Measurements from ENCODE around the gene KCNIP1. TPM values are rescaled to one million over a fixed set of nuclear protein-coding genes. Genes with fewer than 3 reads are reported as not detected.
"Not testable (repeated sequence)": the region's sequence is repeated elsewhere in the genome, so short reads cannot be mapped to it uniquely, and the experiment has no call there.

The KCNIP1 gene
- total RNA-seq, 1 donor from 2014 or later, result not detected

- H3K9me3 ChIP-seq, result no peaks in the 10 kb centered on the region
- no peaks in the 10 kb centered on the region for H3K27me3 ChIP-seq
- H3K4me1 ChIP-seq, result peaks cover 16% of the 10 kb centered on the region
- no peak for TF ChIP-seq POLR2A (IDR thresholded peaks at IDR 0.05)
- TF ChIP-seq POLR2AphosphoS5 (IDR thresholded peaks at IDR 0.05; ENCODE audit: insufficient read depth in 1 of 2, low read depth in 1 of 2), result no peak
- TF ChIP-seq CTCF (IDR thresholded peaks at IDR 0.05), result no peak
- peak in 1 of 2 donors; percentile 64 for DNase-seq (ENCODE audit: extremely low spot score in 2 of 2)
- H3K4me3 ChIP-seq, result no peak overlapping the region
- no peak overlapping the region for H3K27ac ChIP-seq
- H3K36me3 ChIP-seq, result no peaks in the 10 kb centered on the region
- intact Hi-C loops (cut with DNase I), result no loop called here
These were observed 247.8 kb downstream of the KCNIP1 start for GRCh38 chr5:170751631-170752030.

- no peak for DNase-seq (ENCODE audit: extremely low spot score in 2 of 2)
- Histone ChIP-seq H3K27ac (no peak overlapping the region), H3K27me3 (no peaks in the 10 kb centered on the region), H3K4me1 (peaks cover 25% of the 10 kb centered on the region), H3K4me3 (no peak overlapping the region), H3K9me3 (no peaks in the 10 kb centered on the region), H3K36me3 (no peaks in the 10 kb centered on the region)
- intact Hi-C loops (cut with DNase I), result no loop called here
- TF ChIP-seq CTCF (IDR thresholded peaks at IDR 0.05), result no peak
- no peak for TF ChIP-seq POLR2A (IDR thresholded peaks at IDR 0.05)
- TF ChIP-seq POLR2AphosphoS5 (IDR thresholded peaks at IDR 0.05; ENCODE audit: insufficient read depth in 1 of 2, low read depth in 1 of 2), result no peak
These were observed 248.7 kb downstream of the KCNIP1 start for GRCh38 chr5:170752257-170753215.

- TF ChIP-seq POLR2A (IDR thresholded peaks at IDR 0.05), result no peak
- no peak for TF ChIP-seq CTCF (IDR thresholded peaks at IDR 0.05)
- no peak for TF ChIP-seq POLR2AphosphoS5 (IDR thresholded peaks at IDR 0.05; ENCODE audit: insufficient read depth in 1 of 2, low read depth in 1 of 2)
- Histone ChIP-seq H3K4me3 (no peak overlapping the region), H3K27ac (no peak overlapping the region), H3K4me1 (peaks cover 30% of the 10 kb centered on the region), H3K27me3 (no peaks in the 10 kb centered on the region), H3K9me3 (no peaks in the 10 kb centered on the region), H3K36me3 (no peaks in the 10 kb centered on the region)
- intact Hi-C loops (cut with DNase I), result no loop called here
- DNase-seq (ENCODE audit: extremely low spot score in 2 of 2), result no peak
These were observed 249.5 kb downstream of the KCNIP1 start for GRCh38 chr5:170753311-170753710.

GRCh38 chr5:170754508-170754907 lies 250.7 kb downstream of the KCNIP1 start:
- H3K27ac ChIP-seq; H3K4me3 ChIP-seq; intact Hi-C loops (cut with DNase I); H3K36me3 ChIP-seq; H3K9me3 ChIP-seq; DNase-seq (ENCODE audit: extremely low spot score in 2 of 2); H3K27me3 ChIP-seq: not testable (repeated sequence)
- H3K4me1 ChIP-seq, result peaks cover 30% of the 10 kb centered on the region

- Histone ChIP-seq H3K9me3 (no peaks in the 10 kb centered on the region), H3K36me3 (no peaks in the 10 kb centered on the region), H3K27ac (peak overlapping the region; percentile 16), H3K27me3 (no peaks in the 10 kb centered on the region), H3K4me1 (peaks cover 30% of the 10 kb centered on the region), H3K4me3 (no peak overlapping the region)
- TF ChIP-seq POLR2AphosphoS5 (IDR thresholded peaks at IDR 0.05; ENCODE audit: insufficient read depth in 1 of 2, low read depth in 1 of 2), result no peak
- TF ChIP-seq POLR2A (IDR thresholded peaks at IDR 0.05), result no peak
- no peak for TF ChIP-seq CTCF (IDR thresholded peaks at IDR 0.05)
- DNase-seq (ENCODE audit: extremely low spot score in 2 of 2), result no peak
- intact Hi-C loops (cut with DNase I), result no loop called here
These were observed 252.0 kb downstream of the KCNIP1 start for GRCh38 chr5:170755679-170756456.
